ENCODE results near the gene MAP4K2. TPM values are rescaled to one million over a fixed set of nuclear protein-coding genes. Genes with fewer than 3 reads are reported as not detected.

MAP4K2 gene
- total RNA-seq, 1 donor from 2014 or later: 34.0 TPM

DNA sequence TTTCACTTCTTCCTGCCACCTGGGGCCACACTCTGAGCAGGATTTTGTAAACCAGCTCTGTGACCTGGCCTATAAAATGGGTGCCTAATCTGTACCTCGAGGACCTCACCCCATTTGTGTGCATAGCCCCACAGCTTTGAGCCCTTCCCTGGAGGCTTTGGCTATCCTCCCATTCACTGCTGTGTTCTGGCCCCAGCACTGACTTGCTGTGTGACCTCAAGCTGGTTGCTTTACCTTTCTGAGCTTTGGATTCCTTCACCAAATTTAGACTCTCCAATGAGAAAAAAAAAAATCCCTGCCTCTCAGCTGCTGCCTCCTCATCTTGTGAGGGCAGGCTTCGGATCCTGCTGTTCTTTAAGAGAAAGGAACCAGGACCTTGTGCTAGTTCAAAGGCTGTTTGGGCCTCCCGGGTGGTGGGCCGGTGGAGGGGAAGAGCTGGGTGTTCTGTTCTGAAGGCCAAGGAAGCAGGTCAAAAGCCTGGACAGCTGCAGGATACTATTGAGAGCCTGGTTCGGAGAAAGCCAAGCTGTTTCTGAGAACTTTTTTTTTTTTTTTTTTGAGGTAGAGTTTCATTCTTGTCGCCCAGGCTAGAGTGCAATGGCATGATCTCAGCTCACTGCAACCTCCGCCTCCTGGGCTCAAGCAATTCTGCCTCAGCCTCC, 42.1 kb downstream of the MAP4K2 start:
- peak overlapping the region; percentile 75 to 80 for H3K27ac ChIP-seq
- DNase-seq (ENCODE audit: low spot score in 2 of 2): peak in 1 of 2 donors; percentile 55
- H3K27me3 ChIP-seq: no peaks in the 10 kb centered on the region
- H3K4me1 ChIP-seq: peaks cover 22 to 48% of the 10 kb centered on the region in 2 donors
- TF ChIP-seq, protein P1, sequence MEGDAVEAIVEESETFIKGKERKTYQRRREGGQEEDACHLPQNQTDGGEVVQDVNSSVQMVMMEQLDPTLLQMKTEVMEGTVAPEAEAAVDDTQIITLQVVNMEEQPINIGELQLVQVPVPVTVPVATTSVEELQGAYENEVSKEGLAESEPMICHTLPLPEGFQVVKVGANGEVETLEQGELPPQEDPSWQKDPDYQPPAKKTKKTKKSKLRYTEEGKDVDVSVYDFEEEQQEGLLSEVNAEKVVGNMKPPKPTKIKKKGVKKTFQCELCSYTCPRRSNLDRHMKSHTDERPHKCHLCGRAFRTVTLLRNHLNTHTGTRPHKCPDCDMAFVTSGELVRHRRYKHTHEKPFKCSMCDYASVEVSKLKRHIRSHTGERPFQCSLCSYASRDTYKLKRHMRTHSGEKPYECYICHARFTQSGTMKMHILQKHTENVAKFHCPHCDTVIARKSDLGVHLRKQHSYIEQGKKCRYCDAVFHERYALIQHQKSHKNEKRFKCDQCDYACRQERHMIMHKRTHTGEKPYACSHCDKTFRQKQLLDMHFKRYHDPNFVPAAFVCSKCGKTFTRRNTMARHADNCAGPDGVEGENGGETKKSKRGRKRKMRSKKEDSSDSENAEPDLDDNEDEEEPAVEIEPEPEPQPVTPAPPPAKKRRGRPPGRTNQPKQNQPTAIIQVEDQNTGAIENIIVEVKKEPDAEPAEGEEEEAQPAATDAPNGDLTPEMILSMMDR (IDR thresholded peaks at IDR 0.05): no peak
- peaks cover 32 to 40% of the 10 kb centered on the region in 2 donors for H3K36me3 ChIP-seq
- no peaks in the 10 kb centered on the region for H3K9me3 ChIP-seq
- no peak overlapping the region for H3K4me3 ChIP-seq
- intact Hi-C loops (cut with DNase I): loop anchor here (1.0 to 2.0 kb wide), 2 partner anchors 16 to 18 kb away; no protein-coding TSS in a partner anchor

DNA sequence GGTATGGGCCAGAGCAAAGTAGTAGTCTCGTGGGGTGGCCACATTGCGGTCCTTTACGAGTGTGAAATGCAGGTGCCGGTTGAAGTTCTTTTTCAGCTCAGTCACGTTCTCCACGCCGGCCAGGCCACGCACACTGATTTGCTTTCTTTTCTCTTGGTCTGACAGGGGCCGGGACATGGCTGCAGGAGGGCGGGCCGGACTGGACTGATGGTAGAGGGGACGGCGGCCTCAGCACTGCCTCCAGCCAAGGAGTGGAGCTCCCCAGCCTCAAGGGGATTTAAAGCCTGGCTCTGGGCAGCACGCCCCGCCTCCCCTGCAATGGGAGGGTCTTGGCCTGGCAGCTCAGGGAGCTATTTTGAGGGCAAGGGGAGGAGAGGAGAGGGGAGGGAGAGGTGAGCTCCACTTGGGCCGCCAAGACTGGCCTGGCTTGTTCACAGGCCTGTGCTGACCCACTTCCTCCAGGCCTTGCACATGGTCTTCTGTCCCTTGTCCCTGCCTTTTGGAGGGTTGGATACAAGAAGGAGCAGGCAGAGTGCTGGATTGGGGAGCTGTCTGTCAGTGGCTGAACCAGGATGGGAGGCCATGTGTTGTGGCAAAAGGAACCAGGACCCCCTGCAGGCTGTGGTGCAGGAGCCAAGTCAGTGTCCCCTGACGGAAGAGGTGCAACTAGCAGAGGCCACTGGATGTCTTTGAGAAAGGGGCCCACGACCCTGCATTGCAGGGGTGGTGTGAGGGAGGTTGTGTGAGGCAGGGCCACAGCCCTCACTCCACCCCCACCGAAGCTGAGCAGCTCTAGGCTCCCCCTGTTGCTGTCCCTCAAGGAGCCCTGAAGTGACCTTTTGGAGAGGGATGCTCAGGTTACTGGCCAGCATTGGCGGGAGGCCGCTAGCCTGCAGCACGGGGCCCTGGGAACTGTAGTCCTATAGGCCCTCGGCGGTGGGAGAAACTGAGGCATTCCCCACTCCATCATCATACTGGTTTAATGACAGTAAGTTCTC, 43.0 kb downstream of the MAP4K2 start, which contains the start of gene PYGM:
PYGM (minus strand) TSS at position 253 of the 998 bp plus-strand sequence; CDS start at position 177, 76 bp downstream.
- DNase-seq (ENCODE audit: low spot score in 2 of 2): peak; percentile 60 to 95
- Histone ChIP-seq H3K4me3 (peak within 1 kb of the TSS; percentile 42 to 57), H3K9me3 (no peaks in the 10 kb centered on the region), H3K36me3 (peaks cover 23 to 31% of the 10 kb centered on the region in 2 donors), H3K27me3 (no peaks in the 10 kb centered on the region), H3K4me1 (peaks cover 22 to 48% of the 10 kb centered on the region in 2 donors), H3K27ac (peak within 1 kb of the TSS; percentile 75 to 80)
- TF ChIP-seq, protein P1 (IDR thresholded peaks at IDR 0.05): no peak
- intact Hi-C loops (cut with DNase I): loop anchor here (1.0 to 2.0 kb wide), 2 partner anchors 17 kb away; no protein-coding TSS in a partner anchor

DNA sequence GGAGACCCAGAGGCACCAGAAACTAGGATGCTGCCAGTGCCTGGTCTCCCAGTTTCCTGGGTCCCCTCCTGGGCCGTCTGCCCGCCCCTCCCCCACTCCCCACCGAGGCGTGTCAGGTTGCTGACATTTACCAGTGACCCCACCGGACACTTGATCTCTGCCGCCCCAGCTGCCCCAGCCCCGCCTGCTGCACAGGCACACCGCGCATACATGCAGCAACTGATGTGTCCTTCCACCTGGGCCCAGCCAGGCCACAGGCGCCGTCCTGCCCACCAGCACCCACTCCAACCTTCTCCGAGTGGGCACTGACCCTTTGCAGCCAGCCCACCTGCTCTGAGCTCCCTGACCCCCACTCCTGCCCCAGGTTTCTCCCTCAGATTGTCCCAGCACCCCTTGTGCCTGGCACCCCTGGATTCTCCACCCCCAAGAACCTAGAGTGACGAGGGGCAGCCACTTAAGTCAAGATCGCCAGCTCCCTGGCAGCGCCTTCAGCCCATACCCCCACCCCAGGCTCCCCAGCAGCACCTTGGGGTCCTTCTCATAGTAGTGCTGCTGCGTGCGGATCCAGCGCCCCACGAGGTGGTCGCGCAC, 43.8 kb downstream of the MAP4K2 start:
- H3K4me1 ChIP-seq: peaks cover 22 to 44% of the 10 kb centered on the region in 2 donors
- H3K36me3 ChIP-seq: peaks cover 15 to 23% of the 10 kb centered on the region in 2 donors
- TF ChIP-seq, protein P1 (IDR thresholded peaks at IDR 0.05): no peak
- peak overlapping the region; percentile 42 to 57 for H3K4me3 ChIP-seq
- H3K27me3 ChIP-seq: no peaks in the 10 kb centered on the region
- intact Hi-C loops (cut with DNase I): no loop called here
- peak overlapping the region; percentile 73 to 75 for H3K27ac ChIP-seq
- peak in 1 of 2 donors; percentile 65 for DNase-seq (ENCODE audit: low spot score in 2 of 2)
- H3K9me3 ChIP-seq: no peaks in the 10 kb centered on the region

DNA sequence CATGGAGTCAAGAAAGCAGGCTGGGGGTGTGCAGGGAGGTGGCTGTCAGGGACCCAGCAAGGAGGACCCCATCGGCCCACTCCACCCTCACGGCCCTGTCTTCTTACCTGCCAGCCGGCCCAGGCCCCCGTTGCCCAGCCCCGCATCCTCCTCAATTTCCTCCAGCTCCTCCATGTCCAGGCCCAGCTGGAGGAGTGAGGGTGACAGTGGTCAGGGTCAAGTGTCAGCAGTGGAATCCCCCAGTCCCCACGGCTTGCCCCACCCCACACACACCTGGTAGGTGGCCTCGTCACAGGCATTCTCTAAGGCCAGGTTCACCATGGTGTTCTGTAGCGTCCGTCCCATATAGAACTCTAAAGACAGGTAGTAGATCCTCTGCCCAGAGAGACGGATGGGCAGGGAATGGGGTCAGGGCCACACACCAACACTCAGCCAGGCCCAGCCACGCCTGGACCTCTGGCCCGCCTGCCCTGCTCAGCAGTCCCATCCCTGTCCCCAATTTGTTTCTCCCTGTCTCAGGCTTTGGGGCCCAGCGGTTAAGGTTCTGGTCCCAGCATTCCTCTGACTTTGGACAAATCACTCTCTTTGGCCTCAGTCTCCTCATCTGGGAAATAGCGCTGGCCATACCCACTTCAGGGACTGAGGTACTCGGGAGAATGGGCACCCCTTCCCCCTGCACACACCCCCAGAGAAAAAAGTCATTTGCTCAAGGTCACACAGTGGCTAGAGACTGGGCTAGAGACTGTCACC, 44.5 kb downstream of the MAP4K2 start:
- Histone ChIP-seq H3K4me1 (peaks cover 15 to 37% of the 10 kb centered on the region in 2 donors), H3K36me3 (peaks cover 8 to 16% of the 10 kb centered on the region in 2 donors), H3K27ac (peak overlapping the region in 1 of 2 donors; percentile 75), H3K9me3 (no peaks in the 10 kb centered on the region), H3K27me3 (no peaks in the 10 kb centered on the region), H3K4me3 (peak overlapping the region; percentile 42 to 57)
- intact Hi-C loops (cut with DNase I): no loop called here
- peak in 1 of 2 donors; percentile 54 for DNase-seq (ENCODE audit: low spot score in 2 of 2)
- TF ChIP-seq, protein P1 (IDR thresholded peaks at IDR 0.05): no peak

All from ascending aorta (tissue), 2 donors.